Activated B cell treated with CpG ODN at 0.5 μM for 24 hours (primary cell): ENCODE measurements around the gene ENO3. TPM values are rescaled to one million over a fixed set of nuclear protein-coding genes. Genes with fewer than 3 reads are reported as not detected.

Experiments
- ATAC-seq: fragments of 200-7000 bp; cut with Tn5 transposase; one replicate; pipeline ENCODE4 v1.10.0; 2021; ENCODE audit warnings: low read depth, mild to moderate bottlenecking, moderate library complexity
- CTCF ChIA-PET: fragments of 350-600 bp; sonication (Branson Sonifier 250); formaldehyde crosslinking; loops from one replicate; lab custom pipeline; 2021; ENCODE audit warnings: antibody characterized with exemption; lab: Charles Lee
- POLR2A ChIA-PET: fragments of 350-600 bp; sonication (Branson Sonifier 250); formaldehyde crosslinking; loops from one replicate; lab custom pipeline; 2021; ENCODE audit warnings: antibody characterized with exemption; lab: Charles Lee
- DNase-seq: peaks from one replicate; pipeline ENCODE4 v3.0.0; 2022
- H3K27ac Mint-ChIP-seq: one replicate; pipeline ENCODE4 v1.8.0; 2020; ENCODE audit warnings: mixed read lengths
- H3K27me3 Mint-ChIP-seq: one replicate; pipeline ENCODE4 v1.8.0; 2021; ENCODE audit warnings: mixed read lengths
- H3K36me3 Mint-ChIP-seq: one replicate; pipeline ENCODE4 v1.8.0; 2021; ENCODE audit warnings: low read depth, mixed read lengths
- H3K4me1 Mint-ChIP-seq: one replicate; pipeline ENCODE4 v1.8.0; 2021; ENCODE audit warnings: mixed read lengths
- H3K4me3 Mint-ChIP-seq: one replicate; pipeline ENCODE4 v1.8.0; 2020; ENCODE audit warnings: mild to moderate bottlenecking, mixed read lengths
- H3K9me3 Mint-ChIP-seq: one replicate; pipeline ENCODE4 v1.8.0; 2020; ENCODE audit warnings: mixed read lengths
- CTCF ChIP-seq: fragments of 200-600 bp; IDR thresholded peaks from one replicate; pipeline ENCODE4 v1.8.0; 2022; ENCODE audit warnings: antibody characterized with exemption, mild to moderate bottlenecking
- intact Hi-C: fragments of 100-400 bp; cut with micrococcal nuclease; formaldehyde crosslinking; loops from one replicate; pipeline ENCODE4 v1.15.1; 2024
- total RNA-seq: library from RNA; stranded (reverse); gene quantifications from 2 replicates; pipeline ENCODE4 v1.2.3, GENCODE V29; 2022

The ENO3 gene
- total RNA-seq, 1 donor from 2014 or later, result 29.5 TPM

- H3K27me3 Mint-ChIP-seq, result peaks cover 15% of the 10 kb centered on the region
- peaks cover 35% of the 10 kb centered on the region for H3K4me1 Mint-ChIP-seq
- H3K36me3 Mint-ChIP-seq, result peaks cover 15% of the 10 kb centered on the region
- no peak for DNase-seq
- H3K4me3 Mint-ChIP-seq, result no peak overlapping the region
- ChIA-PET POLR2A (interaction anchor here (1.1 to 1.7 kb wide), 5 partner anchors 12 to 84 kb away, joined by 3 to 9 read pairs (median 5); partner anchors contain the start of genes C17orf107, PFN1 and SPAG7), CTCF (no interaction called here)
- no peak overlapping the region for H3K27ac Mint-ChIP-seq
- H3K9me3 Mint-ChIP-seq, result no peaks in the 10 kb centered on the region
- ATAC-seq, result no peak
- intact Hi-C loops, result loop anchor here (5.0 kb wide), 1 partner anchor 35 kb away; the partner anchor contains the start of gene SPAG7
- no peak for TF ChIP-seq CTCF
Observed at GRCh38 chr17:4932756-4933155, 18.2 kb upstream of the ENO3 start.

GRCh38 chr17:4933646-4934045 lies 17.3 kb upstream of the ENO3 start:
- TF ChIP-seq CTCF, result no peak
- ChIA-PET POLR2A (interaction anchor here (0.6 to 1.2 kb wide), 3 partner anchors 15 to 833 kb away, joined by 4 to 6 read pairs (median 4); partner anchors contain the start of gene PFN1), CTCF (no interaction called here)
- intact Hi-C loops, result loop anchor here (5.0 kb wide), 1 partner anchor 34 kb away; the partner anchor contains the start of gene SPAG7
- H3K27ac Mint-ChIP-seq, result no peak overlapping the region
- no peak for DNase-seq
- peaks cover 41% of the 10 kb centered on the region for H3K4me1 Mint-ChIP-seq
- no peak for ATAC-seq
- H3K36me3 Mint-ChIP-seq, result peaks cover 22% of the 10 kb centered on the region
- peaks cover 15% of the 10 kb centered on the region for H3K27me3 Mint-ChIP-seq
- H3K4me3 Mint-ChIP-seq, result no peak overlapping the region
- no peaks in the 10 kb centered on the region for H3K9me3 Mint-ChIP-seq

- no peak for DNase-seq
Observed at GRCh38 chr17:4934173-4934979, 16.5 kb upstream of the ENO3 start.

GRCh38 chr17:4935650-4936049 lies 15.3 kb upstream of the ENO3 start:
- Mint-ChIP-seq H3K9me3 (no peaks in the 10 kb centered on the region), H3K36me3 (peaks cover 35% of the 10 kb centered on the region), H3K27me3 (peaks cover 15% of the 10 kb centered on the region), H3K27ac (no peak overlapping the region), H3K4me3 (no peak overlapping the region), H3K4me1 (peaks cover 57% of the 10 kb centered on the region)
- ATAC-seq (no peak), DNase-seq (no peak)
- ChIA-PET POLR2A (interaction anchor here (0.5 to 2.4 kb wide), 5 partner anchors 9 to 62 kb away, joined by 3 to 8 read pairs (median 4); partner anchors contain the start of genes KIF1C, PFN1 and SPAG7), CTCF (no interaction called here)
- intact Hi-C loops, result no loop called here
- no peak for TF ChIP-seq CTCF

More at GRCh38 chr17:4934173-4934979, 16.5 kb upstream of the ENO3 start:
- H3K4me1 Mint-ChIP-seq, result peaks cover 48% of the 10 kb centered on the region
- peaks cover 15% of the 10 kb centered on the region for H3K27me3 Mint-ChIP-seq
- H3K4me3 Mint-ChIP-seq, result no peak overlapping the region
- H3K36me3 Mint-ChIP-seq, result peaks cover 28% of the 10 kb centered on the region
- CTCF ChIA-PET, result no interaction called here
- peak; percentile 21 for ATAC-seq
- intact Hi-C loops, result loop anchor here (5.0 kb wide), 1 partner anchor 33 kb away; the partner anchor contains the start of gene SPAG7
- no peak for TF ChIP-seq CTCF
- no peaks in the 10 kb centered on the region for H3K9me3 Mint-ChIP-seq
- POLR2A ChIA-PET, result interaction anchor here (0.6 to 1.2 kb wide), 3 partner anchors 14 to 834 kb away, joined by 4 to 6 read pairs (median 4); partner anchors contain the start of gene PFN1
- no peak overlapping the region for H3K27ac Mint-ChIP-seq

GRCh38 chr17:4936436-4936835 lies 14.5 kb upstream of the ENO3 start:
- DNase-seq, result no peak
- Mint-ChIP-seq H3K4me1 (peaks cover 62% of the 10 kb centered on the region), H3K4me3 (no peak overlapping the region), H3K27ac (no peak overlapping the region), H3K27me3 (peaks cover 15% of the 10 kb centered on the region), H3K36me3 (peaks cover 42% of the 10 kb centered on the region), H3K9me3 (no peaks in the 10 kb centered on the region)
- ATAC-seq, result no peak
- ChIA-PET POLR2A (interaction anchor here (1.4 to 2.4 kb wide), 3 partner anchors 8 to 31 kb away, joined by 3 to 8 read pairs (median 6); partner anchors contain the start of genes PFN1 and SPAG7), CTCF (interaction anchor here (1.5 kb wide), 1 partner anchor 27 kb away, joined by 3 read pairs; no protein-coding TSS in a partner anchor)
- TF ChIP-seq CTCF, result no peak
- intact Hi-C loops, result no loop called here
